NOMO-1 treated with dmso at 0.1 percent for 144 hours (cell line): ENCODE measurements around the gene GOLT1A.

Experiments
- DNase-seq: peaks from one replicate; lab custom pipeline; 2025; ENCODE audit not compliant: unreplicated experiment; lab: John Stamatoyannopoulos, UW

The GOLT1A gene

GRCh38 chr1:204194080-204194479 lies 19.7 kb downstream of the GOLT1A start:
- no peak for DNase-seq

DNA sequence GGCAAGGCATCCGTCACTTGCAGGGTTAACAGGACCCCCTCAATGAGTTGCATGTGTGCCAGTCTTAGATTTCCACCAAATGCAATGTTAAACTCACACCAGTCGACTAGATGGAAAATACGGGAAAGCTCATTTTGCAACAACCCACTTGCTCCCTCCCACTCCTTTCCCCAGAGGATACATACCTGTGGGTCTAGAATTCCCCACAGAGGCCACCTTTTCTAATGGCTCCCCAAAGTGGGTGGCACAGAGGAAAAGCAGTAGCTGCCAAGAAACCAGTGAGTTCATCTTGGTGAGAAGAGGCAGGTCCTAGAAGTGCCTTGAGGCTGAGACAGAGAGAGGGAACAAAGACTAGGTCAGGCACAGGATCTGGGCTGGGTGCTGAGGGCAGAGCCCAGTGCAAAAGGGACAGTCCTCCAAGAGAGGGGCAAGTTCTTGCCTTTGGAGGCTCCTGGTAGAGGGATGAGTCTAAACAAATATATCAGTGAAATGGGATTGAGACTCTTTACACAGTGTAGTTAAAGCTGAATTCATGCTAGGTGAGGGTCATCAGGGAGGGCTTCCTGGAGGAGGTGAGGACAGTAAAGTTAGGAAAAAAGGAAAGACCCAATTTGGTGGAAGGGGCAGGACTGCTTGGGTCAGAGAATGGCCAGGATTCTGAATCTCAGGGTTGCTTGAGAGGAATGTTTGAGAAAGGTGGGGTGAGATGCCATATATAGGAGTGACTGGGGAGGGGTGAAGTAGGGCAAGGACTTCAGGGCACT lies 21.0 kb downstream of the GOLT1A start:
- DNase-seq: no peak

DNA sequence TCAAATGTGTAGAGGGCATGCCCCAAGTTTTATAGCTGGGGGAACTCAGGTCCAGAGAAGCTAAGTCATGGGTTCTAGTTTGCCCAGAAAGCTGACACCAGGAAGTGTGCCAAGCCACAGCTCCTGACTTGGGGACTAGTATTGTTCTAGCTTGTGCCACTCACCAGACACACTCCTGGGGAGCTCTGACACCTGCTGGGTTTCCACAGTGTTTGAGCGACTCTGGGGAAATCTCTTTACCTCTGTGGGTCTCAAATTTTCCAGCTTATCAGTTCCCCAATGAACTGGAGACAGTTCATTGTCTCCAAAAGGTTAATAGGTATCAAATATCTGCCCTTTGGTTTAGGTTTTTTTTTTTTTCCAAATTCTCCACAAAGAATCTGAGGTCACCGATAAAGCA lies 21.7 kb downstream of the GOLT1A start:
- no peak for DNase-seq

- DNase-seq: no peak
These were observed 22.3 kb downstream of the GOLT1A start for GRCh38 chr1:204191456-204191855.

DNA sequence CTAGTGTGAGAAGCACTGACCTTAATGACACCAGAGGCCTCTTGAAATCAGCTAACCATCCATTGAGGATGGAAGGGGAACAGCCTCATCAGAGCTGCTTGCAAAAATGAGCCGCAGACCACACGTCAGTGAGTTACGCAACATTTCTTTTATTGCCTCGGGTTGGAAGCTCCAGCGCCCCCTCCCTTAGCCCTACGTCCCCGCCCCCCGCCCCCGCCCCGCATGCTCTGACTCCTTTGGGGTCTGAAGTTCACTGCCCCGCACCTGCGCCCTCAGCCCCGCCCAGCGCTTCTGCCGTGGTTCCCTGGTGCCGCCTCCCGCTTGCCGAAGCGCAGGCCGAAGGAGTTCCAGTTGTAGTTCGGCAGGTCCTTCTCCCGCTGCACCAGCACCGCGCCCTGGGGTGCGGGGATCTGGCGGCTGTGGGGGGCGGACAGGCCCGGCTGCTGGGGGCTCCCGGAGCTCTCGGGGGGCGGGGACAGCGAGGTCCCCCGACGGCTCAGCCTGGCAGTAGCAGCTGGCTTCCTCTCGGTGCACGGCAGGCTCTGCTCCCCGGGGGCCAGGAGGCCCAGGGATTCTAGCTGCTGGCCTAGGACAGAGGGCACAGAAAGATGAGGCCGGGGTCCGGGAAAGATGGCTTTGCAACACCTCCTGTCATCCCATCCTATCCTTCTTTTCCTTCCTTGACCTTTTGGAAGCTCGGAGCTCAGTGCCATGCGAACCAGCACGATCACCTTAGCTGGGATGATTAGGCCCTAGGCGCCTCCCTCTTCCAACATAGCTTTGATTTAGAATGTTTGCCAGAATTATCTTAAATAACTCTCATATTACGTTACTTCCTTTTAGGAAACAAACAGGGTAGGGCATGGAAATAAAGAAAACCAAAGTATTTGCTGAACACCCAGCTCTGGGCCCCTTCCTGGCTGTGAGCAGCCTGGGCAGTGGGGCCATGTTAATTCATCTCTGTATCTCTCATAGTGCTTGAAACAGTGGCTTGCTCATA lies 23.3 kb downstream of the GOLT1A start:
- peak; percentile 77 for DNase-seq

GRCh38 chr1:204188959-204189639 lies 24.7 kb downstream of the GOLT1A start:
- no peak for DNase-seq

GRCh38 chr1:204186597-204186996 lies 27.2 kb downstream of the GOLT1A start:
- no peak for DNase-seq

- no peak for DNase-seq
These were observed 32.7 kb downstream of the GOLT1A start for GRCh38 chr1:204181116-204181515.

DNA sequence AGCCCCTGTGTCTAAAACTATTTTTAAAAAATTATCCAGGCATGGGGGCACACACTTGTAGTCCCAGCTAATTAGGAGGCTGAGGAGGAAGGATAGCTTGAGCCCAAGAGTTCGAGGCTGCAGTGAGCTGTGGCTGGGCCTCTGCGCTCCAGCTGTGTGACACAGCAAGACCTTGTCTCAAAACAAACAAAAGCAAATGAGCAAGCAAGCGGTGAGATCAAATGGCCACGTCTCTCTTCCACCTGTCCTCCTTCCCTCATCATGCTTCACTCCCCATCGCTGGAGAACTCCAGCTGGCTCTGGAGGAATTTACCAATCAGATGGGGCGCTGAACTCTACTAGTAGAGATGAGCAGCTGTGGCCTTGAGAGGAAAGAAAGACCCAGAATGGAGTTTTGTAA lies 33.7 kb downstream of the GOLT1A start:
- no peak for DNase-seq

DNA sequence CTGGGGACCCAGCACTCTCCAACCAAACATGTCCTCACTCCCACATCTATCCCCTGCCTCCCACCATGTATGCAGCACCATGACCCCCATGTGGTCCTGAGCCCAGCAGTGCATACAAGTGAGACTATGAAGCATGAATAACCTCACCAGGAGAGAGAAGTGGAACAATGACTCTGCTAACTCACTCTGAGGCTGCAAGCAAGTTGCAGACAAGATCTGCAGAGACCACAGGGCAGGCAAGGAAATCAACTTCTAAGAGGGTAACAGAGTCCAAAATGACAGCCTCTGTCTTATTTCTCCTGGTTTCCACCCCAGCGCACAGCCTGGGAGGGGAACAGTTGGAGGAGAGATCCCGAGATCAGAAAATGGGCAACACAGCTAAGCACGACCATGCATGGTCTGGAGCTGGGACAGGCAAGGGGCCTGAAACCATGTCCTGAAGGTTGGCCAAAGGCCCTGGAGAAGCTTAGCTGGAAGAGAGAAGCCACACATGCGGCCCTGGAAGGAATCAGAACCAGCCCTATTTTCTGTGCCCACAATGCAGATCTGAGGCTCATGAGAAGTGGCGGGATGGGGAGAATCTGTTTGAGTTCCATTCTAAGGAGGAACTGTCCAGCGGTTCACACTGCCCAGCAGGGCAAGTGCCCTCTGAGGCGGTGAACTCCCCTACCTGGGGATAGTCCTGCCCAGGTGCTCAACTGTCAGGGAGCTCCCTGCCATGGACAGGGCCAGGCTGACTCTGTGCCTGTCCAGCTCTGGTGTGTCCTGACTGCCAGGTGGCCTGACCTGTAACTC lies 35.1 kb downstream of the GOLT1A start:
- DNase-seq: no peak

- peak; percentile 2 for DNase-seq
These were observed 36.7 kb downstream of the GOLT1A start for GRCh38 chr1:204177133-204177532.

- DNase-seq: no peak
These were observed 37.7 kb downstream of the GOLT1A start for GRCh38 chr1:204176049-204176448.

GRCh38 chr1:204174958-204175357 lies 38.8 kb downstream of the GOLT1A start:
- DNase-seq: no peak

DNA sequence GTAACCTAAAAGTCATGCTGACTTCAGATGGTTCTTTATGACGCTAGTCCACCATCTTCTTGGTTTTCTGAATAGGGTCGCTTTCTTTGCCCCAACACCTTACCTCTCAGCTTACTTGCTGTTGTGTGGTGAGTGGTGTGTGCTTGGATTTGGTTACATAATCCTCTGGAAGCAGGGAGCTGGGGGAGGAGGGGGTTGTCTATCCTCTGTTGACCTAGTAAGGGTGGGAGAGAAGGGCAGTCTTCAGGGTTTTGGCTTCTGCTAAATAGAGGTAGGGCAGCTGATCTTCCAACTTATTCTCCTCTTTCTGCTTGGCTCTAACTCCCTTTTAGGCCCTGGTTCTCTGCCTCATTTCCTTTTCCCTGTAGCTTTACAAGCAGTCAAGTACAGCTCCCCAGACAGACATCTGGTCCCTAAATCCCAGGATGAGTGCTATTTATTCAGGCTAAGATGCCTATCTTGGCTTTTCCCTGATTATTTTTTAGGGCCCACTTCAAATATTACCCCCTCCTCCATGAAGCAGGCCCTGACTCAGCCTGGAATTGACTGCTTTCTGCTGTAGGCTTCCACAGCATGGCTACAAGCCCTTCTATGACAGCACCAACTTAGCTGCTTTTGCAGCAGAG lies 41.3 kb downstream of the GOLT1A start:
- no peak for DNase-seq

GRCh38 chr1:204171751-204172178 lies 42.0 kb downstream of the GOLT1A start:
- peak; percentile 1 for DNase-seq

DNA sequence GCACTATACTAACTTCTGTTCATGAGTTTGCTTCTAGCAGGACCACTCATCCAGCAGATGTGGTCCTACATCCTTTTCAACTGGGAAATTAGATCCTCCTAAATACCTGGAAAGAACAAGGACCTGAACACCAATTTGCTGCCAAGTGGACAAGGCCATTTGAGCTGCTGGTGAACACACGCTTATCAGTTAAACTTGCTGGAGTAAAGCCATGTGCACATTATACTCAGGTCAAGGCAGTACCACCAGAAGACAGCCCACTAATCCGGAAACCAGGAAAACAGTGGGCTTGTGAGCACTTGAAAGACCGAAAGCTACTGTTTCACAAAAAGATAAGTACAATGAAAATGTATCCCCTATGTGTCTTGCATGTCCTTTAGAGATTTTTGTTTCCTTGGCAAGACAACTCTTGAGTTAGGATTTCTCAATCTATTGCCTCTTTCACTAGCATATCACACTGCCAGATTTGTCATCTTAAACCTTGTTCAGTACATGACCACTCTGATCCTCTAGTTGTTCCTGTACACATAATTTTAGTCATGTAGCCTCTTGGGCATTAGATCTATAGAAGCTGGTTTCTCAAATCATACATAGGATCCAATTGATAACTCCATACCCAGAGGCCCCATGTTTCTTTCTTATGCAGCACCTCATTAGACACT lies 43.2 kb downstream of the GOLT1A start:
- no peak for DNase-seq

- no peak for DNase-seq
These were observed 43.9 kb downstream of the GOLT1A start for GRCh38 chr1:204169858-204170257.

DNA sequence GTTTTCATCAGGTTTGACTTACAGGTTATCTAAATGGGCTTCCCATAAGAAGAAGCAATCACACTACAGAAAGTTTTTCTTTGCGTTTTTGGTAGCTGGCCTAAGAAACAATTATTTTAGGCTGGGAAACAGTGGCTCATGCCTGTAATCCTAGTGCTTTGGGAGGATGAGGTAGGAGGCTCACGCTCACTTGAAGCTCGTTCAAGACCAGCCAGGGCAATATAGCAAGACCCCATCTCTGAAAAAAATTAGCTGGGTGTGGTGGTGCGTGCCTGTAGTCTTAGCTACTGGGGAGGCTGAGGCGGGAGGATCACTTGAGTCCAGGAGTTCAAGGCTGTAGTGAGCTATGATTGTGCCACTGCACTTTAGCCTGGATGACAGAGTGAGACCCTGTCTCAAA lies 46.1 kb downstream of the GOLT1A start:
- DNase-seq: no peak

- no peak for DNase-seq
These were observed 47.6 kb downstream of the GOLT1A start, which contains the start of gene REN for GRCh38 chr1:204166219-204166618. REN (minus strand) TSS chr1:204166337; CDS start chr1:204166293, 44 bp downstream.
